Measurements from ENCODE around the gene SLC13A4.

SLC13A4 gene

GRCh38 chr7:135718794-135719437 lies 9.1 kb downstream of the SLC13A4 start:
- DNase-seq (ENCODE audit: low read depth in 2 of 2), result no peak

GRCh38 chr7:135718219-135718618 lies 9.8 kb downstream of the SLC13A4 start:
- DNase-seq (ENCODE audit: low read depth in 2 of 2), result no peak

GRCh38 chr7:135717693-135718092 lies 10.3 kb downstream of the SLC13A4 start:
- no peak for DNase-seq (ENCODE audit: low read depth in 2 of 2)

- no peak for DNase-seq (ENCODE audit: low read depth in 2 of 2)
These were observed 11.2 kb downstream of the SLC13A4 start for GRCh38 chr7:135716677-135717238.

GRCh38 chr7:135715673-135716072 lies 12.3 kb downstream of the SLC13A4 start:
- DNase-seq (ENCODE audit: low read depth in 2 of 2), result no peak

DNA sequence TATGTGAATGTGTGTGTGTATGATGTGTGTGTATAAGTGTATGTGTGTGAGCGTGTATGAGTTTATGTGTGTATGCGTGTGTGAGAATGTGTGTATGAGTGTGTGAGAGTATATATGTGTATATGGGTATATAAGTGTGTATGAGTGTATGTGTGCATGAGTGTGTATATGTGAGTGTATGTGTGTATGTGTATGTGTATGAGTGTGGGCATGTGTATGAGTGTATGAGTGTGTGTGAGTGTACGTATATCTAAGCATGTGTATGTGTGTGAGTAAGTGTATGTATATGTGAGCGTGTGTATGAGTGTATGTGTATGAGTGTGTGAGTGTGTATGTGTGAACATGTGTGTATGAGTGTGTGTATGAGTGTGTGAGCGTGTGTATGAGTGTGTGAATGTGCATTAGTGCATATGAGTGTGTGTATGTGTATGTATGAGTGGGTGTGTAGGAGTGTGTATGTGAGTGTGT lies 12.9 kb downstream of the SLC13A4 start:
- no peak for DNase-seq (ENCODE audit: low read depth in 2 of 2)

- no peak for DNase-seq (ENCODE audit: low read depth in 2 of 2)
These were observed 13.4 kb downstream of the SLC13A4 start for GRCh38 chr7:135714534-135715009.

GRCh38 chr7:135713836-135714470 lies 14.0 kb downstream of the SLC13A4 start:
- DNase-seq (ENCODE audit: low read depth in 2 of 2), result no peak

- no peak for DNase-seq (ENCODE audit: low read depth in 2 of 2)
These were observed 15.2 kb downstream of the SLC13A4 start for GRCh38 chr7:135712796-135713195.

GRCh38 chr7:135712182-135712782 lies 15.7 kb downstream of the SLC13A4 start:
- DNase-seq (ENCODE audit: low read depth in 2 of 2), result no peak

GRCh38 chr7:135711139-135711469 lies 16.9 kb downstream of the SLC13A4 start:
- DNase-seq (ENCODE audit: low read depth in 2 of 2), result no peak

GRCh38 chr7:135710417-135711138 lies 17.4 kb downstream of the SLC13A4 start:
- DNase-seq (ENCODE audit: low read depth in 2 of 2), result no peak

GRCh38 chr7:135709508-135709907 lies 18.5 kb downstream of the SLC13A4 start:
- no peak for DNase-seq (ENCODE audit: low read depth in 2 of 2)

- no peak for DNase-seq (ENCODE audit: low read depth in 2 of 2)
These were observed 19.9 kb downstream of the SLC13A4 start for GRCh38 chr7:135708041-135708440.

GRCh38 chr7:135707570-135707966 lies 20.4 kb downstream of the SLC13A4 start:
- no peak for DNase-seq (ENCODE audit: low read depth in 2 of 2)

- DNase-seq (ENCODE audit: low read depth in 2 of 2), result no peak
These were observed 21.0 kb downstream of the SLC13A4 start for GRCh38 chr7:135706858-135707569.

DNA sequence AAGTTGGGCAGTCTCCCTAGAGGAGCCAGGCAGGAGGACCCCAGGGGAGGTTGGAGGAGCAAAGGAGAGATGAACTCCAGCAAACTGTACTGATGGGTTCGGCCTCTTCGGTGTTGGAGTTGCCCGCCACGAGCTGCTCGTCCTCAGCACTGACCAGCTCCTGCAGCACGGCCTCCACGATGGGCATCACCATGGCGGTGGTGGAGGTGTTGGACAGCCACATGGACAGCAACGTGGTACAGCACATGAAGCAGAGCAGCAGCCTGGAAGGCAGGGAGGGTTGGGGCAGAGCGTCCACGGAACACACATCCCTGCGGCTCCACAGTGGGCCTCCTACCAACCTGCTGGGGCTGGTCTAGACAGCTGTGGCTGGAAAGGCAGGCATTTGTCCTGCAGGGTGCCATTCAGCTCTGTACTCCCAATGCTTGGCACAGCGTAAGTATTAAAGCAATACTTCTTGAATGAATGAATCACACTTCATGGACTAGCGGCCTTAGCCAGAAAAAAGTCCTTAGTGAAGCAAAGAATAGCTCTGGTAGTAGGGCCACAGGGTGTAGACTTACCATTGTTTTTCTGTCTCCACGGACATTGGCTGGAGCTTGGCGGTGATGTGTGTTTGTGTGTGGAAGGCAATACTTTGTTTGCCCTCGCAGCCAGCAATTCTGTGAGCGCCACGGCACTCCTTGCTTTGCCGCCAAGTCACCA lies 21.8 kb downstream of the SLC13A4 start:
- no peak for DNase-seq (ENCODE audit: low read depth in 2 of 2)

- no peak for DNase-seq (ENCODE audit: low read depth in 2 of 2)
These were observed 23.3 kb downstream of the SLC13A4 start for GRCh38 chr7:135704698-135705097.

DNA sequence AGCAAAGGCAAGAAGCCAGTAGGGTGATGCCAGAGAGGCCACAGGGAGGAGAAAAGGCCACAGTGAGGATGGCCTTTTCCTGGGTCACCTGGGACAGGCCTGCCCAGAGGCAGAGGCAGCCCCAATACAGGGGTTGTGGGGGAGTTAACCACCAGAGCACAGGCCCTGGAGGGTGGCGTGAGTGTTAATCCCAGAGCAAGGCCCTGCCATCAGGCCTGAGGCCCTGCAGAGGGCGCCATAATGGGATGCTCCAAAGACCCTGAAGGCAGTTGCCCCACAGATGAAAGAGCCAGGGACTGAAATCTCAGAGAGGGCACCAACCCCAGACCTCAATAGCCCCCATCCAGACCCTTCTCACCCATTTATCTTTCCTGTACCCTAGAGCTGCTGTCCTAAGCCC lies 23.9 kb downstream of the SLC13A4 start:
- no peak for DNase-seq (ENCODE audit: low read depth in 2 of 2)

DNA sequence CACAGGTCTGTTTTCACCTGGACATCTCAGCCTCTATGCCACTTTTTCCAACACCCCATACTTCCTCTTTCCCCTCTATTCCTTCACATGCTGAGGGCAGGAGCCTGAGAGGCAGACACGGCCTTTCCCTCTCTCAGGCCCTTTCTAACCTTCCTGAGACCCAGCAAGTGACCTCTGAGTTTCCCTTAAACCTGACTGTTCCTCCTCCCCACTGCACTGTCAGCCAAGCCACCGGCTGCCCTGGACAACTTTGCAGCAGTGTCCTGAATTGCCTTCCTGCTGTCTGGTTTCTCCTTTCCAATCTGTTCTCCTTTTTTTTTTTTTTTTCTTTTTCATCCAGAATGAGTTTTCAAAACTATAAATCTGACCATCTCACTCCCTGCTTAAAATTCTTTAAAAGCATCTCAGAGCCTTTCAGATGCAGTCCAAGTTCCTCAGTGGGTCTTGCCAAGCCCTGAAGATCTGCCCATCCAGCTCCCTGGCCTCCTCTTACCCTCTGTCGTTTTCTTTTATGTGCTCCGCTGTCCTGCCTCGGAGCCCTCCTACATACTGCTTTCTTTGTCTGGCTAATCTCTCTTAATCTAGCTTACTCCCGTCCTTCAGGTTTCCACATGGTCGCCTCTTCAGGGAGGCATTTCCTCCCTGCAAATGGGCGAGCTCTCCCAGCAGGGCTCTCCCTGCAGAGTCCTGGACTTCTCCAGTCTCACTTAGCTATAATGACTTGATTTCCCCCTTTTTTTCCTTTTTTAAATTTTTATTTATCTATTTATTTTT lies 30.5 kb downstream of the SLC13A4 start:
- DNase-seq (ENCODE audit: low read depth in 2 of 2), result no peak

Data from activated CD4-positive, alpha-beta T cell treated with anti-CD3 and anti-CD28 coated beads for 24 hours (primary cell).